Activated T-cell treated with anti-CD3 and anti-CD28 coated beads for 24 hours (primary cell): ENCODE results near the gene PTPN18.
"Not testable (repeated sequence)": the region's sequence is repeated elsewhere in the genome, so short reads cannot be mapped to it uniquely, and the experiment has no call there.

ENCODE experiments used
- DNase-seq: peaks from one replicate; pipeline ENCODE4 v3.0.0-alpha.2; 2020; ENCODE audit warnings: low read depth

The PTPN18 gene

GRCh38 chr2:130381145-130381544, 25.3 kb downstream of the PTPN18 start:
- no peak for DNase-seq

- DNase-seq: no peak
Observed at GRCh38 chr2:130381619-130382018, 25.8 kb downstream of the PTPN18 start.

GRCh38 chr2:130382313-130382917, 26.6 kb downstream of the PTPN18 start:
- DNase-seq: no peak

GRCh38 chr2:130385709-130386108, 29.9 kb downstream of the PTPN18 start:
- DNase-seq: no peak

- DNase-seq: no peak
Observed at GRCh38 chr2:130387071-130387400, 31.2 kb downstream of the PTPN18 start.

- no peak for DNase-seq
Observed at GRCh38 chr2:130387804-130388203, 31.9 kb downstream of the PTPN18 start.

- no peak for DNase-seq
Observed at GRCh38 chr2:130388221-130388907, 32.5 kb downstream of the PTPN18 start.

GRCh38 chr2:130389358-130389757, 33.5 kb downstream of the PTPN18 start:
- no peak for DNase-seq

GRCh38 chr2:130389783-130390182, 33.9 kb downstream of the PTPN18 start:
- no peak for DNase-seq

- DNase-seq: no peak
Observed at GRCh38 chr2:130390460-130391057, 34.7 kb downstream of the PTPN18 start.

GRCh38 chr2:130391058-130391871, 35.4 kb downstream of the PTPN18 start:
- DNase-seq: peak; percentile 68

- DNase-seq: no peak
Observed at GRCh38 chr2:130391872-130392670, 36.2 kb downstream of the PTPN18 start.

GRCh38 chr2:130393318-130393910, 37.6 kb downstream of the PTPN18 start:
- no peak for DNase-seq

GRCh38 chr2:130406280-130406679, 50.4 kb downstream of the PTPN18 start:
- not testable (repeated sequence) for DNase-seq

GRCh38 chr2:130416693-130417092, 60.8 kb downstream of the PTPN18 start:
- not testable (repeated sequence) for DNase-seq

- not testable (repeated sequence) for DNase-seq
Observed at GRCh38 chr2:130418845-130419244, 63.0 kb downstream of the PTPN18 start.
